NCI-H526 treated with DMSO at 0.1 percent for 48 hours (cell line): ENCODE data around the gene CADM4.
"Not testable (repeated sequence)": the region's sequence is repeated elsewhere in the genome, so short reads cannot be mapped to it uniquely, and the experiment has no call there.

Experiments used
- DNase-seq: peaks from one replicate; lab custom pipeline; 2025; lab: John Stamatoyannopoulos, UW

The CADM4 gene

GRCh38 chr19:43606569-43607229, 33.0 kb downstream of the CADM4 start:
- peak; percentile 68 for DNase-seq

- no peak for DNase-seq
Measured at GRCh38 chr19:43605875-43606568, 33.6 kb downstream of the CADM4 start.

GRCh38 chr19:43600326-43600725, 39.3 kb downstream of the CADM4 start:
- not testable (repeated sequence) for DNase-seq

- DNase-seq: no peak
Measured at GRCh38 chr19:43599635-43600295, 39.9 kb downstream of the CADM4 start.

GRCh38 chr19:43598445-43599240, 41.0 kb downstream of the CADM4 start:
- no peak for DNase-seq

- no peak for DNase-seq
Measured at GRCh38 chr19:43597876-43598275, 41.8 kb downstream of the CADM4 start.

- no peak for DNase-seq
Measured at GRCh38 chr19:43596842-43597461, 42.7 kb downstream of the CADM4 start.

- DNase-seq: peak; percentile 99
Measured at GRCh38 chr19:43595999-43596841, 43.4 kb downstream of the CADM4 start, which contains the start of the genes IRGQ and ZNF576. IRGQ (minus strand) TSS chr19:43596134; CDS start chr19:43595338, 796 bp downstream. ZNF576 (plus strand) TSS chr19:43596595; CDS start chr19:43597109, 514 bp downstream.

GRCh38 chr19:43595605-43595998, 44.0 kb downstream of the CADM4 start:
- DNase-seq: no peak

GRCh38 chr19:43594710-43595604, 44.7 kb downstream of the CADM4 start:
- DNase-seq: peak; percentile 59

- no peak for DNase-seq
Measured at GRCh38 chr19:43594081-43594697, 45.5 kb downstream of the CADM4 start.

- no peak for DNase-seq
Measured at GRCh38 chr19:43592800-43593350, 46.8 kb downstream of the CADM4 start.

- DNase-seq: no peak
Measured at GRCh38 chr19:43591904-43592772, 47.5 kb downstream of the CADM4 start.

- no peak for DNase-seq
Measured at GRCh38 chr19:43589678-43590077, 50.0 kb downstream of the CADM4 start.

- no peak for DNase-seq
Measured at GRCh38 chr19:43589277-43589676, 50.4 kb downstream of the CADM4 start.

GRCh38 chr19:43587029-43587428, 52.6 kb downstream of the CADM4 start:
- not testable (repeated sequence) for DNase-seq

GRCh38 chr19:43586346-43586745, 53.3 kb downstream of the CADM4 start:
- DNase-seq: no peak

- no peak for DNase-seq
Measured at GRCh38 chr19:43584484-43584883, 55.2 kb downstream of the CADM4 start.
